HEK293 (cell line): Measurements from ENCODE around the gene ASPSCR1.

Source experiments
- GLIS1 ChIP-seq: fragments of 450-650 bp; formaldehyde crosslinking; IDR thresholded peaks from 2 replicates; pipeline ENCODE4 v1.5.1; 2016; ENCODE audit warnings: missing biosample characterization, missing genetic modification characterization
- IKZF3 ChIP-seq: fragments of 450-650 bp; IDR thresholded peaks from 2 replicates; pipeline ENCODE4 v1.5.0; 2018; ENCODE audit warnings: missing biosample characterization, mild to moderate bottlenecking, missing genetic modification characterization, moderate library complexity
- KLF10 ChIP-seq: fragments of 450-650 bp; IDR thresholded peaks from 2 replicates; pipeline ENCODE4 v1.5.1; 2018; ENCODE audit warnings: missing biosample characterization, mild to moderate bottlenecking, missing genetic modification characterization
- KLF16 ChIP-seq: fragments of 450-650 bp; formaldehyde crosslinking; IDR thresholded peaks from 2 replicates; pipeline ENCODE4 v1.5.1; 2017; ENCODE audit warnings: missing biosample characterization, missing genetic modification characterization
- SP2 ChIP-seq: fragments of 450-650 bp; formaldehyde crosslinking; IDR thresholded peaks from 2 replicates; pipeline ENCODE4 v1.5.1; 2016; ENCODE audit warnings: missing biosample characterization, missing genetic modification characterization
- SP7 ChIP-seq: fragments of 450-650 bp; formaldehyde crosslinking; IDR thresholded peaks from 2 replicates; pipeline ENCODE4 v1.5.1; 2016; ENCODE audit warnings: missing biosample characterization, missing genetic modification characterization
- YY1 ChIP-seq: fragments of 450-650 bp; formaldehyde crosslinking; IDR thresholded peaks from 2 replicates; pipeline ENCODE4 v1.5.1; 2018; ENCODE audit warnings: missing biosample characterization, missing genetic modification characterization
- ZBTB17 ChIP-seq: fragments of 450-650 bp; formaldehyde crosslinking; IDR thresholded peaks from 2 replicates; pipeline ENCODE4 v1.5.1; 2016; ENCODE audit warnings: missing biosample characterization, missing genetic modification characterization
- ZBTB6 ChIP-seq: fragments of 450-650 bp; formaldehyde crosslinking; IDR thresholded peaks from 2 replicates; pipeline ENCODE4 v1.5.1; 2017; ENCODE audit warnings: missing biosample characterization, missing genetic modification characterization
- ZBTB8A ChIP-seq: fragments of 450-650 bp; formaldehyde crosslinking; IDR thresholded peaks from 2 replicates; pipeline ENCODE4 v1.5.1; 2016; ENCODE audit warnings: missing biosample characterization, missing genetic modification characterization
- ZFHX2 ChIP-seq: fragments of 450-650 bp; formaldehyde crosslinking; conservative IDR thresholded peaks from 2 replicates; pipeline ENCODE4 v1.5.1; 2016; ENCODE audit warnings: missing biosample characterization, missing genetic modification characterization
- ZFP69B ChIP-seq: fragments of 450-650 bp; formaldehyde crosslinking; IDR thresholded peaks from 2 replicates; pipeline ENCODE4 v1.5.1; 2016; ENCODE audit warnings: missing biosample characterization, missing genetic modification characterization
- ZNF114 ChIP-seq: fragments of 450-650 bp; formaldehyde crosslinking; IDR thresholded peaks from 2 replicates; pipeline ENCODE4 v1.5.0; 2017; ENCODE audit warnings: missing biosample characterization, missing genetic modification characterization
- ZNF133 ChIP-seq: fragments of 450-650 bp; formaldehyde crosslinking; IDR thresholded peaks from 2 replicates; pipeline ENCODE4 v1.5.1; 2016; ENCODE audit warnings: missing biosample characterization, missing genetic modification characterization
- ZNF341 ChIP-seq: fragments of 450-650 bp; formaldehyde crosslinking; IDR thresholded peaks from 2 replicates; pipeline ENCODE4; 2016; ENCODE audit warnings: low read depth, missing biosample characterization, missing genetic modification characterization
- ZNF391 ChIP-seq: fragments of 450-650 bp; formaldehyde crosslinking; IDR thresholded peaks from 2 replicates; pipeline ENCODE4 v1.5.1; 2016; ENCODE audit warnings: low read depth, missing biosample characterization, missing genetic modification characterization, borderline replicate concordance
- ZNF398 ChIP-seq: fragments of 450-650 bp; formaldehyde crosslinking; IDR thresholded peaks from 2 replicates; pipeline ENCODE4 v1.5.1; 2017; ENCODE audit warnings: missing biosample characterization, missing genetic modification characterization
- ZNF433 ChIP-seq: fragments of 450-650 bp; formaldehyde crosslinking; IDR thresholded peaks from 2 replicates; pipeline ENCODE4 v1.5.1; 2016; ENCODE audit warnings: missing biosample characterization, missing genetic modification characterization, low read depth
- ZNF501 ChIP-seq: fragments of 450-650 bp; formaldehyde crosslinking; IDR thresholded peaks from 2 replicates; pipeline ENCODE4 v1.5.1; 2016; ENCODE audit warnings: missing biosample characterization, missing genetic modification characterization
- ZNF596 ChIP-seq: fragments of 450-650 bp; IDR thresholded peaks from 2 replicates; pipeline ENCODE4 v1.5.0; 2018; ENCODE audit warnings: missing biosample characterization, mild to moderate bottlenecking, missing genetic modification characterization, moderate library complexity
- ZNF600 ChIP-seq: fragments of 450-650 bp; formaldehyde crosslinking; IDR thresholded peaks from 2 replicates; pipeline ENCODE4 v1.5.1; 2016; ENCODE audit warnings: missing biosample characterization, missing genetic modification characterization
- ZNF654 ChIP-seq: fragments of 450-650 bp; formaldehyde crosslinking; IDR thresholded peaks from 2 replicates; pipeline ENCODE4 v1.5.1; 2016; ENCODE audit warnings: low read depth, missing biosample characterization, missing genetic modification characterization
- ZNF660 ChIP-seq: fragments of 450-650 bp; IDR thresholded peaks from 2 replicates; pipeline ENCODE4 v1.5.1; 2018; ENCODE audit warnings: missing biosample characterization, mild to moderate bottlenecking, missing genetic modification characterization
- ZNF677 ChIP-seq: fragments of 450-650 bp; IDR thresholded peaks from 2 replicates; pipeline ENCODE4 v1.5.0; 2018; ENCODE audit warnings: missing biosample characterization, mild to moderate bottlenecking, missing genetic modification characterization, moderate library complexity
- ZNF76 ChIP-seq: fragments of 450-650 bp; formaldehyde crosslinking; IDR thresholded peaks from 2 replicates; pipeline ENCODE4; 2016; ENCODE audit warnings: low read depth, missing biosample characterization, missing genetic modification characterization, borderline replicate concordance
- ZSCAN30 ChIP-seq: fragments of 450-650 bp; IDR thresholded peaks from 2 replicates; pipeline ENCODE4 v1.5.1; 2018; ENCODE audit warnings: missing biosample characterization, mild to moderate bottlenecking, missing genetic modification characterization, moderate library complexity
- ZSCAN5A ChIP-seq: fragments of 450-650 bp; formaldehyde crosslinking; IDR thresholded peaks from 2 replicates; pipeline ENCODE4 v1.5.1; 2016; ENCODE audit warnings: missing biosample characterization, missing genetic modification characterization
- TF ChIP-seq, protein P1 (sequence below): fragments of 450-650 bp; formaldehyde crosslinking; IDR thresholded peaks from 2 replicates; pipeline ENCODE4 v1.5.1; 2017; ENCODE audit warnings: missing biosample characterization, mild to moderate bottlenecking, missing genetic modification characterization, moderate library complexity
- TF ChIP-seq, protein P2 (sequence below): fragments of 450-650 bp; IDR thresholded peaks from 2 replicates; pipeline ENCODE4 v1.5.1; 2018; ENCODE audit warnings: missing biosample characterization, mild to moderate bottlenecking, missing genetic modification characterization
- TF ChIP-seq, protein P3 (sequence below): fragments of 450-650 bp; formaldehyde crosslinking; IDR thresholded peaks from 2 replicates; pipeline ENCODE4 v1.5.1; 2016; ENCODE audit warnings: missing biosample characterization, missing genetic modification characterization

Gene ASPSCR1

GRCh38 chr17:81927653-81928543 lies 49.5 kb upstream of the ASPSCR1 start, which contains the start of gene MAFG (continued):
- TF ChIP-seq ZNF600 (tag by site-specific recombination), result peak; percentile 76
- TF ChIP-seq ZBTB6 (tag by site-specific recombination), result peak; percentile 99
- TF ChIP-seq ZNF76, result peak; percentile 50; the same call in 1 of the 2 replicates
- no peak for TF ChIP-seq ZNF501 (tag by site-specific recombination)
- TF ChIP-seq, protein P1, sequence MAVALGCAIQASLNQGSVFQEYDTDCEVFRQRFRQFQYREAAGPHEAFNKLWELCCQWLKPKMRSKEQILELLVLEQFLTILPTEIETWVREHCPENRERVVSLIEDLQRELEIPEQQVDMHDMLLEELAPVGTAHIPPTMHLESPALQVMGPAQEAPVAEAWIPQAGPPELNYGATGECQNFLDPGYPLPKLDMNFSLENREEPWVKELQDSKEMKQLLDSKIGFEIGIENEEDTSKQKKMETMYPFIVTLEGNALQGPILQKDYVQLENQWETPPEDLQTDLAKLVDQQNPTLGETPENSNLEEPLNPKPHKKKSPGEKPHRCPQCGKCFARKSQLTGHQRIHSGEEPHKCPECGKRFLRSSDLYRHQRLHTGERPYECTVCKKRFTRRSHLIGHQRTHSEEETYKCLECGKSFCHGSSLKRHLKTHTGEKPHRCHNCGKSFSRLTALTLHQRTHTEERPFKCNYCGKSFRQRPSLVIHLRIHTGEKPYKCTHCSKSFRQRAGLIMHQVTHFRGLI (tag by site-specific recombination), result peak; percentile 42; the same call in 1 of the 2 replicates
- peak; percentile 35; the same call in 1 of the 2 replicates for TF ChIP-seq ZNF596 (tag by site-specific recombination)
- TF ChIP-seq ZNF341 (tag by site-specific recombination), result no peak
- TF ChIP-seq ZNF660 (tag by site-specific recombination), result peak; percentile 74; the same call in 1 of the 2 replicates
- TF ChIP-seq ZNF398 (tag by site-specific recombination), result peak; percentile 84
- no peak for TF ChIP-seq ZNF433 (tag by site-specific recombination)
- TF ChIP-seq ZNF677 (tag by site-specific recombination), result peak; percentile 4; the same call in 1 of the 2 replicates
- peak; percentile 67; the same call in 1 of the 2 replicates for TF ChIP-seq ZBTB17 (tag by site-specific recombination)
- TF ChIP-seq ZNF654, result no peak
- TF ChIP-seq ZSCAN5A (tag by site-specific recombination), result peak; percentile 85; the same call in 1 of the 2 replicates
- peak; percentile 39 for TF ChIP-seq SP2
- TF ChIP-seq ZFP69B, result peak; percentile 71
- peak; percentile 70 for TF ChIP-seq GLIS1 (tag by site-specific recombination)
- peak; percentile 75 for TF ChIP-seq KLF10 (tag by site-specific recombination)
- TF ChIP-seq ZSCAN30 (tag by site-specific recombination), result peak; percentile 94
- TF ChIP-seq, protein P2, sequence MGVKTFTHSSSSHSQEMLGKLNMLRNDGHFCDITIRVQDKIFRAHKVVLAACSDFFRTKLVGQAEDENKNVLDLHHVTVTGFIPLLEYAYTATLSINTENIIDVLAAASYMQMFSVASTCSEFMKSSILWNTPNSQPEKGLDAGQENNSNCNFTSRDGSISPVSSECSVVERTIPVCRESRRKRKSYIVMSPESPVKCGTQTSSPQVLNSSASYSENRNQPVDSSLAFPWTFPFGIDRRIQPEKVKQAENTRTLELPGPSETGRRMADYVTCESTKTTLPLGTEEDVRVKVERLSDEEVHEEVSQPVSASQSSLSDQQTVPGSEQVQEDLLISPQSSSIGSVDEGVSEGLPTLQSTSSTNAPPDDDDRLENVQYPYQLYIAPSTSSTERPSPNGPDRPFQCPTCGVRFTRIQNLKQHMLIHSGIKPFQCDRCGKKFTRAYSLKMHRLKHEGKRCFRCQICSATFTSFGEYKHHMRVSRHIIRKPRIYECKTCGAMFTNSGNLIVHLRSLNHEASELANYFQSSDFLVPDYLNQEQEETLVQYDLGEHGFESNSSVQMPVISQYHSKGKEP (tag by site-specific recombination), result peak; percentile 63; the same call in 1 of the 2 replicates
- TF ChIP-seq IKZF3, result peak; percentile 49; the same call in 1 of the 2 replicates
- TF ChIP-seq, protein P3, sequence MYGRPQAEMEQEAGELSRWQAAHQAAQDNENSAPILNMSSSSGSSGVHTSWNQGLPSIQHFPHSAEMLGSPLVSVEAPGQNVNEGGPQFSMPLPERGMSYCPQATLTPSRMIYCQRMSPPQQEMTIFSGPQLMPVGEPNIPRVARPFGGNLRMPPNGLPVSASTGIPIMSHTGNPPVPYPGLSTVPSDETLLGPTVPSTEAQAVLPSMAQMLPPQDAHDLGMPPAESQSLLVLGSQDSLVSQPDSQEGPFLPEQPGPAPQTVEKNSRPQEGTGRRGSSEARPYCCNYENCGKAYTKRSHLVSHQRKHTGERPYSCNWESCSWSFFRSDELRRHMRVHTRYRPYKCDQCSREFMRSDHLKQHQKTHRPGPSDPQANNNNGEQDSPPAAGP, result peak; percentile 57; the same call in 1 of the 2 replicates
- peak; percentile 23 for TF ChIP-seq SP7
- no peak for TF ChIP-seq ZNF114 (tag by site-specific recombination)
- 0 out of 2 replicates have a peak, but pooled peaks have one; percentile 20 for TF ChIP-seq YY1 (tag by site-specific recombination)
- no peak for TF ChIP-seq ZNF391 (tag by site-specific recombination)
- 0 out of 2 replicates have a peak, but pooled peaks have one; percentile 32 for TF ChIP-seq ZFHX2 (tag by site-specific recombination)
- TF ChIP-seq KLF16 (tag by site-specific recombination), result peak; percentile 69
- no peak for TF ChIP-seq ZNF133 (tag by site-specific recombination)
- peak; percentile 96 for TF ChIP-seq ZBTB8A (tag by site-specific recombination)
